IMR-90 (cell line): ENCODE measurements around the gene TNS1. TPM values are rescaled to one million over a fixed set of nuclear protein-coding genes. Genes with fewer than 3 reads are reported as not detected.

Experiments used
- ATAC-seq: fragments of 200-7000 bp; cut with Tn5 transposase; 2 replicates; pipeline ENCODE4 v1.9.1; 2020; ENCODE audit warnings: low read depth, mild to moderate bottlenecking, moderate library complexity
- BruUV-seq: library from RNA; stranded (reverse); fragments of 400-500 nt; replicated peaks from 2 replicates; lab custom pipeline; 2021; lab: Mats Ljungman, UMichigan
- CTCF ChIA-PET: fragments of 300-600 bp; formaldehyde crosslinking; extraction: SDS; loops from one replicate; lab custom pipeline; 2021; ENCODE audit warnings: antibody characterized with exemption; lab: Yijun Ruan, JAX
- POLR2A ChIA-PET: fragments of 300-600 bp; sonication (Branson Sonifier 250); formaldehyde crosslinking; loops from one replicate; lab custom pipeline; 2022; ENCODE audit warnings: antibody characterized with exemption; ENCODE audit not compliant: unreplicated experiment; lab: Charles Lee
- DNase-seq: peaks from one replicate; pipeline ENCODE4 v3.0.0; 2013
- H2AFZ ChIP-seq: replicated peaks from 2 replicates; pipeline ENCODE3; 2013; ENCODE audit warnings: low read length, mild to moderate bottlenecking; ENCODE audit not compliant: poor library complexity
- H2AK5ac ChIP-seq: 2 replicates; pipeline ENCODE4 v1.6.1; 2013; ENCODE audit warnings: low read depth, low read length, inconsistent platforms
- H2AK9ac ChIP-seq: replicated peaks from 2 replicates; pipeline ENCODE3; 2013; ENCODE audit warnings: mild to moderate bottlenecking, low read depth, low read length, moderate library complexity; ENCODE audit not compliant: poor library complexity
- H2BK120ac ChIP-seq: 2 replicates; pipeline ENCODE4 v1.6.1; 2013; ENCODE audit warnings: low read depth, low read length, inconsistent platforms
- H2BK15ac ChIP-seq: 3 replicates; pipeline ENCODE4 v1.6.1; 2013; ENCODE audit warnings: low read depth, low read length, inconsistent platforms
- H2BK20ac ChIP-seq: 2 replicates; pipeline ENCODE4 v1.6.1; 2013; ENCODE audit warnings: low read depth, mild to moderate bottlenecking, inconsistent platforms, low read length, moderate library complexity
- H2BK5ac ChIP-seq: 2 replicates; pipeline ENCODE4 v1.6.1; 2013; ENCODE audit warnings: mild to moderate bottlenecking, low read depth, low read length, inconsistent platforms; ENCODE audit not compliant: poor library complexity, severe bottlenecking
- H3K14ac ChIP-seq: replicated peaks from 2 replicates; pipeline ENCODE4 v1.6.1; 2013; ENCODE audit warnings: low read depth, low read length, inconsistent platforms
- H3K18ac ChIP-seq: 2 replicates; pipeline ENCODE4 v1.6.1; 2013; ENCODE audit warnings: low read depth, low read length, control low read depth
- H3K23ac ChIP-seq: 2 replicates; pipeline ENCODE4 v1.6.1; 2013; ENCODE audit warnings: low read depth, low read length, inconsistent platforms
- H3K27ac ChIP-seq: 2 replicates; pipeline ENCODE4 v1.5.1; 2013; ENCODE audit warnings: mild to moderate bottlenecking, control low read depth, low read length; ENCODE audit not compliant: insufficient read depth
- H3K27me3 ChIP-seq: 2 replicates; pipeline ENCODE4 v1.6.1; 2013; ENCODE audit warnings: low read length; ENCODE audit not compliant: control insufficient read depth, insufficient read depth
- H3K36me3 ChIP-seq: 2 replicates; pipeline ENCODE4 v1.6.1; 2013; ENCODE audit warnings: low read length, mixed read lengths; ENCODE audit not compliant: control insufficient read depth, insufficient read depth
- H3K4ac ChIP-seq: 2 replicates; pipeline ENCODE4 v1.6.1; 2013; ENCODE audit warnings: low read depth, low read length, inconsistent platforms
- H3K4me1 ChIP-seq: 2 replicates; pipeline ENCODE4 v1.6.1; 2013; ENCODE audit warnings: low read length, mixed read lengths; ENCODE audit not compliant: control insufficient read depth, insufficient read depth
- H3K4me2 ChIP-seq: 2 replicates; pipeline ENCODE4 v1.6.1; 2013; ENCODE audit warnings: low read depth, mild to moderate bottlenecking, control low read depth, low read length, moderate library complexity
- H3K4me3 ChIP-seq: 2 replicates; pipeline ENCODE4 v1.5.1; 2013; ENCODE audit warnings: low read depth, mild to moderate bottlenecking, control low read depth, low read length, moderate library complexity; ENCODE audit not compliant: insufficient read depth
- H3K56ac ChIP-seq: 2 replicates; pipeline ENCODE4 v1.6.1; 2013; ENCODE audit warnings: low read length, inconsistent platforms; ENCODE audit not compliant: insufficient read depth; ENCODE audit errors: extremely low read depth
- H3K79me1 ChIP-seq, 2 experiments: 2 replicates each; pipeline ENCODE4 v1.6.1; 2013; ENCODE audit warnings: low read length in 2 of 2, inconsistent platforms in 1 of 2, low read depth in 1 of 2
- H3K9ac ChIP-seq: 2 replicates; pipeline ENCODE4 v1.6.1; 2013; ENCODE audit warnings: low read depth, low read length, control low read depth
- H3K9me1 ChIP-seq: 2 replicates; pipeline ENCODE4 v1.6.1; 2013; ENCODE audit warnings: low read length, inconsistent platforms; ENCODE audit not compliant: insufficient read depth
- H3K9me3 ChIP-seq: 2 replicates; pipeline ENCODE4 v1.6.1; 2013; ENCODE audit warnings: low read length; ENCODE audit not compliant: control insufficient read depth, insufficient read depth
- H4K20me1 ChIP-seq: 2 replicates; pipeline ENCODE4 v1.6.1; 2013; ENCODE audit warnings: low read length, inconsistent platforms; ENCODE audit not compliant: insufficient read depth
- H4K5ac ChIP-seq: 2 replicates; pipeline ENCODE4 v1.6.1; 2013; ENCODE audit warnings: mild to moderate bottlenecking, low read depth, low read length, control low read depth
- H4K8ac ChIP-seq, 2 experiments: 2 replicates each; pipeline ENCODE4 v1.6.1; 2013; ENCODE audit warnings: low read depth in 2 of 2, low read length in 2 of 2, control low read depth in 1 of 2, inconsistent platforms in 1 of 2
- H4K91ac ChIP-seq: 2 replicates; pipeline ENCODE4 v1.6.1; 2013; ENCODE audit warnings: low read depth, low read length, inconsistent platforms; ENCODE audit not compliant: insufficient read depth
- BHLHE40 ChIP-seq: fragments of 150-350 bp; IDR thresholded peaks from 2 replicates; pipeline ENCODE4 v1.6.1; 2016; ENCODE audit warnings: mild to moderate bottlenecking, low read depth, low read length
- CEBPB ChIP-seq: IDR thresholded peaks from 2 replicates; pipeline ENCODE4 v1.6.1; 2012; ENCODE audit warnings: low read depth, low read length, improper control_type of control experiment
- CHD1 ChIP-seq: IDR thresholded peaks from 2 replicates; pipeline ENCODE4 v1.6.1; 2012; ENCODE audit warnings: low read depth, low read length, improper control_type of control experiment
- CTCF ChIP-seq: conservative IDR thresholded peaks from 2 replicates; pipeline ENCODE4 v1.5.1; 2012; ENCODE audit warnings: mild to moderate bottlenecking, low read depth, low read length, improper control_type of control experiment
- ELK1 ChIP-seq: fragments of 150-350 bp; IDR thresholded peaks from 2 replicates; pipeline ENCODE4 v1.6.1; 2016; ENCODE audit warnings: low read depth, mild to moderate bottlenecking, low read length, moderate library complexity, borderline replicate concordance
- MAFK ChIP-seq: IDR thresholded peaks from 2 replicates; pipeline ENCODE4 v1.6.1; 2012; ENCODE audit warnings: low read depth, low read length, improper control_type of control experiment
- MAZ ChIP-seq: IDR thresholded peaks from 2 replicates; pipeline ENCODE4 v1.6.1; 2012; ENCODE audit warnings: low read depth, mild to moderate bottlenecking, low read length, improper control_type of control experiment, moderate library complexity, borderline replicate concordance
- MXI1 ChIP-seq: IDR thresholded peaks from 2 replicates; pipeline ENCODE4 v1.6.1; 2012; ENCODE audit warnings: low read depth, mild to moderate bottlenecking, low read length, moderate library complexity, borderline replicate concordance
- NFE2L2 ChIP-seq: fragments of 150-350 bp; IDR thresholded peaks from 2 replicates; pipeline ENCODE4 v1.6.1; 2016; ENCODE audit warnings: low read depth, mild to moderate bottlenecking, low read length
- POLR2A ChIP-seq: IDR thresholded peaks from 2 replicates; pipeline ENCODE4 v1.6.1; 2012; ENCODE audit warnings: mild to moderate bottlenecking, low read depth, low read length
- RAD21 ChIP-seq: IDR thresholded peaks from 2 replicates; pipeline ENCODE4 v1.6.1; 2012; ENCODE audit warnings: low read length, improper control_type of control experiment
- RCOR1 ChIP-seq: IDR thresholded peaks from 2 replicates; pipeline ENCODE4 v1.6.1; 2012; ENCODE audit warnings: mild to moderate bottlenecking, low read length, improper control_type of control experiment; ENCODE audit not compliant: insufficient replicate concordance
- RFX5 ChIP-seq: IDR thresholded peaks from 2 replicates; pipeline ENCODE4 v1.8.0; 2012; ENCODE audit warnings: low read depth, mild to moderate bottlenecking, low read length, moderate library complexity
- SMC3 ChIP-seq: fragments of 150-350 bp; IDR thresholded peaks from 2 replicates; pipeline ENCODE4 v1.6.1; 2016; ENCODE audit warnings: low read depth, mild to moderate bottlenecking, antibody characterized with exemption, low read length, moderate library complexity
- USF2 ChIP-seq: fragments of 150-350 bp; IDR thresholded peaks from 2 replicates; pipeline ENCODE4 v1.6.1; 2017; ENCODE audit warnings: mild to moderate bottlenecking, antibody characterized with exemption, low read length, low read depth
- WGBS, 2 experiments: methylation state at CpG; one replicate each; pipeline versions ENCODE4 v1.1.5 to v1.1.7; 2013; ENCODE audit warnings: missing lambda C conversion rate in 2 of 2; ENCODE audit not compliant: insufficient read length in 1 of 2; ENCODE audit errors: extremely low coverage in 2 of 2; 5-methylcytosine and 5-hydroxymethylcytosine counted together
- dilution Hi-C: fragments of 300-500 bp; cut with HindIII; formaldehyde crosslinking; loops from one replicate; pipeline ENCODE4 v1.14.3; 2018; ENCODE audit warnings: low sequenced_read_pairs; ENCODE audit not compliant: unreplicated experiment
- in situ Hi-C: fragments of 300-500 bp; cut with MboI; formaldehyde crosslinking; loops from 3 replicates; pipeline ENCODE4 v1.14.3; 2019; ENCODE audit warnings: low sequenced_read_pairs, inconsistent platforms, mixed read lengths
- intact Hi-C: fragments of 100-400 bp; cut with micrococcal nuclease; formaldehyde crosslinking; loops from 2 replicates; pipeline ENCODE4 v1.10.0; 2022
- polyA plus RNA-seq, 3 experiments: library from polyadenylated mRNA; depleted of rRNA; stranded (reverse); fragments of >200 nt; gene quantifications; 2 replicates each; pipeline ENCODE4 v1.2.3, GENCODE V29; 2012; ENCODE audit warnings: low replicate concordance in 1 of 3
- total RNA-seq: library from RNA; depleted of rRNA; stranded (reverse); fragments of >200 nt; gene quantifications from 2 replicates; pipeline ENCODE4 v1.2.3, GENCODE V29; 2012

TNS1 gene
- total and polyA plus RNA-seq, 2 of the 4 experiments (the other 2 are of a cell fraction), result 41.1 to 45.2 TPM

- Histone ChIP-seq H4K91ac (no peak overlapping the region), H4K20me1 (no peaks in the 10 kb centered on the region), H2BK5ac (no peak overlapping the region), H2AK5ac (no peak overlapping the region; the same call in 1 of the 2 replicates), H3K4ac (no peak overlapping the region), H2AK9ac (no peak overlapping the region), H2BK20ac (no peak overlapping the region), H3K9me3 (no peaks in the 10 kb centered on the region), H3K4me2 (no peak overlapping the region), H3K23ac (no peak overlapping the region), H4K5ac (no peak overlapping the region), H3K27me3 (peaks cover 18% of the 10 kb centered on the region), H3K27ac (no peak overlapping the region), H3K18ac (no peak overlapping the region), H3K9ac (no peak overlapping the region), H2BK120ac (no peak overlapping the region), H3K14ac (no peak overlapping the region), H3K79me1 (no peaks in the 10 kb centered on the region), H3K4me1 (no peaks in the 10 kb centered on the region), H4K8ac (no peak overlapping the region), H3K56ac (no peak overlapping the region), H3K4me3 (no peak overlapping the region), H2BK15ac (no peak overlapping the region), H2AFZ (no peak overlapping the region), H3K9me1 (no peaks in the 10 kb centered on the region; the same call in 1 of the 2 replicates), H3K36me3 (no peaks in the 10 kb centered on the region)
- WGBS, 2 experiments, result no CpG with 5 or more reads among the region's 10 CpGs
- intact Hi-C loops (no loop called here), in situ Hi-C loops (no loop called here), dilution Hi-C loops (no loop called here)
- ATAC-seq (no peak), DNase-seq (no peak)
- BruUV-seq, result no TSS peak
- ChIA-PET CTCF (no interaction called here), POLR2A (no interaction called here)
- TF ChIP-seq RCOR1 (no peak), CHD1 (no peak), POLR2A (no peak), SMC3 (no peak), MAFK (no peak), USF2 (no peak), NFE2L2 (no peak), ELK1 (no peak), RFX5 (no peak), CTCF (no peak), CEBPB (no peak), BHLHE40 (no peak), RAD21 (no peak), MXI1 (no peak), MAZ (no peak)
Observed at GRCh38 chr2:218022131-218022850, 19.5 kb upstream of the TNS1 start.
